ENCODE data around the gene ATAD3C.

The ATAD3C gene

DNA sequence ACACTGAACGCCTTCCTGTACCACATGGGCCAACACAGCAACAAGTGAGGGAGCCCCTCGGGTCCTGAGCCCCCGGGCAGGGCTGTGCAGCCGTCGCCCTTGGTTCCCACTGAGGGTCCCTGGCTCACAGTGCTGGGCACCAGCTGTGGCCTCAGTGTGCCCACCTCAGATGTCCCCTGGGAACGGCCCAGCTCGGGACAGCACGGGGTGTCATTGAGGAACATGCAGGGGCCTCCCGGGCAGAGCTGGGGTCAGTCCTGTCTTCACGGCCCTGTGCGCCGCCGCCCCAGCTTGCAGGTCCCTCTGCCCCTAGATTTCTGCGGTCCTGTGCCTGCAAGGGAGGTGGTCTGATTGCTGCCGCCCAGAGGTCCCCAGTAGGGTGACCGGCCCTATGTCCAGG is 39.7 kb downstream of the ATAD3C start:
- Histone ChIP-seq H3K4me2 (ENCODE audit: low read length, poor library complexity, severe bottlenecking) (no peak overlapping the region), H3K4ac (ENCODE audit: low read depth in 1 of 2, low read length in 2 of 2) (no peak overlapping the region), H2AK5ac (ENCODE audit: low read length, severe bottlenecking) (no peak overlapping the region), H2BK15ac (ENCODE audit: low read depth, poor library complexity, severe bottlenecking) (no peak overlapping the region), H3K36me3 (ENCODE audit: control insufficient read depth in 1 of 2, insufficient read depth in 2 of 2, low read depth in 1 of 2, low read length in 2 of 2) (peaks cover 64 to 91% of the 10 kb centered on the region in 2 experiments), H2AFZ (ENCODE audit: low read depth, low read length) (no peak overlapping the region), H3K27me3 (ENCODE audit: control insufficient read depth in 1 of 2, insufficient read depth in 1 of 2, low read length in 2 of 2) (no peaks in the 10 kb centered on the region), H3K14ac (ENCODE audit: low read length in 2 of 2) (no peak overlapping the region), H2BK5ac (ENCODE audit: low read depth, low read length, poor library complexity, severe bottlenecking) (no peak overlapping the region), H3K23ac (ENCODE audit: low read length in 2 of 2) (no peak overlapping the region), H3K9ac (ENCODE audit: low read length) (no peak overlapping the region), H2BK12ac (ENCODE audit: low read length in 2 of 2) (no peak overlapping the region), H4K8ac (ENCODE audit: low read length) (no peak overlapping the region), H3K4me3 (ENCODE audit: insufficient read depth in 1 of 2, low read depth in 1 of 2, low read length in 2 of 2) (peak overlapping the region in 1 of 2 experiments; percentile 18), H4K91ac (ENCODE audit: low read length) (no peak overlapping the region), H3K79me1 (replicated peaks; ENCODE audit: low read length, poor library complexity, severe bottlenecking) (peaks cover 26% of the 10 kb centered on the region), H3K9me3 (ENCODE audit: control insufficient read depth, low read length) (peaks cover 17% of the 10 kb centered on the region), H3K4me1 (ENCODE audit: control insufficient read depth, insufficient read depth, low read depth, low read length) (no peaks in the 10 kb centered on the region), H2BK120ac (ENCODE audit: low read depth, low read length) (no peak overlapping the region), H3K27ac (ENCODE audit: low read length, poor library complexity, severe bottlenecking) (no peak overlapping the region), H3K18ac (ENCODE audit: low read depth in 1 of 2, low read length in 2 of 2) (no peak overlapping the region)
- no peak for DNase-seq
- WGBS, result 97% methylated on average over 16 of the region's 16 CpGs

GRCh38 chr1:1489861-1490260 is 40.4 kb downstream of the ATAD3C start:
- Histone ChIP-seq H2BK12ac (ENCODE audit: low read length in 2 of 2) (no peak overlapping the region), H3K9me3 (ENCODE audit: control insufficient read depth, low read length) (peaks cover 17% of the 10 kb centered on the region), H2AFZ (ENCODE audit: low read depth, low read length) (no peak overlapping the region), H3K4me3 (ENCODE audit: insufficient read depth in 1 of 2, low read depth in 1 of 2, low read length in 2 of 2) (no peak overlapping the region), H4K91ac (ENCODE audit: low read length) (no peak overlapping the region), H3K18ac (ENCODE audit: low read depth in 1 of 2, low read length in 2 of 2) (no peak overlapping the region), H2BK5ac (ENCODE audit: low read depth, low read length, poor library complexity, severe bottlenecking) (no peak overlapping the region), H3K27ac (ENCODE audit: low read length, poor library complexity, severe bottlenecking) (no peak overlapping the region), H3K4me1 (ENCODE audit: control insufficient read depth, insufficient read depth, low read depth, low read length) (no peaks in the 10 kb centered on the region), H3K14ac (ENCODE audit: low read length in 2 of 2) (no peak overlapping the region), H2BK15ac (ENCODE audit: low read depth, poor library complexity, severe bottlenecking) (no peak overlapping the region), H4K8ac (ENCODE audit: low read length) (peak overlapping the region; percentile 60), H2AK5ac (ENCODE audit: low read length, severe bottlenecking) (no peak overlapping the region), H3K79me1 (replicated peaks; ENCODE audit: low read length, poor library complexity, severe bottlenecking) (peaks cover 25% of the 10 kb centered on the region), H3K23ac (ENCODE audit: low read length in 2 of 2) (no peak overlapping the region), H3K4ac (ENCODE audit: low read depth in 1 of 2, low read length in 2 of 2) (no peak overlapping the region), H3K27me3 (ENCODE audit: control insufficient read depth in 1 of 2, insufficient read depth in 1 of 2, low read length in 2 of 2) (no peaks in the 10 kb centered on the region), H3K9ac (ENCODE audit: low read length) (no peak overlapping the region), H2BK120ac (ENCODE audit: low read depth, low read length) (no peak overlapping the region), H3K4me2 (ENCODE audit: low read length, poor library complexity, severe bottlenecking) (no peak overlapping the region), H3K36me3 (ENCODE audit: control insufficient read depth in 1 of 2, insufficient read depth in 2 of 2, low read depth in 1 of 2, low read length in 2 of 2) (peaks cover 60 to 91% of the 10 kb centered on the region in 2 experiments)
- 95% methylated on average over 19 of the region's 19 CpGs for WGBS
- no peak for DNase-seq

- Histone ChIP-seq H2BK12ac (ENCODE audit: low read length in 2 of 2) (no peak overlapping the region), H4K91ac (ENCODE audit: low read length) (no peak overlapping the region), H4K8ac (ENCODE audit: low read length) (no peak overlapping the region), H3K27ac (ENCODE audit: low read length, poor library complexity, severe bottlenecking) (no peak overlapping the region), H3K9ac (ENCODE audit: low read length) (no peak overlapping the region), H2AFZ (ENCODE audit: low read depth, low read length) (no peak overlapping the region), H2BK15ac (ENCODE audit: low read depth, poor library complexity, severe bottlenecking) (no peak overlapping the region), H3K4me1 (ENCODE audit: control insufficient read depth, insufficient read depth, low read depth, low read length) (no peaks in the 10 kb centered on the region), H2BK120ac (ENCODE audit: low read depth, low read length) (no peak overlapping the region), H3K9me3 (ENCODE audit: control insufficient read depth, low read length) (peaks cover 17% of the 10 kb centered on the region), H3K36me3 (ENCODE audit: control insufficient read depth in 1 of 2, insufficient read depth in 2 of 2, low read depth in 1 of 2, low read length in 2 of 2) (peaks cover 66 to 91% of the 10 kb centered on the region in 2 experiments), H3K4ac (ENCODE audit: low read depth in 1 of 2, low read length in 2 of 2) (no peak overlapping the region), H2AK5ac (ENCODE audit: low read length, severe bottlenecking) (no peak overlapping the region), H2BK5ac (ENCODE audit: low read depth, low read length, poor library complexity, severe bottlenecking) (no peak overlapping the region), H3K4me3 (ENCODE audit: insufficient read depth in 1 of 2, low read depth in 1 of 2, low read length in 2 of 2) (no peak overlapping the region), H3K23ac (ENCODE audit: low read length in 2 of 2) (no peak overlapping the region), H3K79me1 (replicated peaks; ENCODE audit: low read length, poor library complexity, severe bottlenecking) (peaks cover 29% of the 10 kb centered on the region), H3K18ac (ENCODE audit: low read depth in 1 of 2, low read length in 2 of 2) (no peak overlapping the region), H3K4me2 (ENCODE audit: low read length, poor library complexity, severe bottlenecking) (no peak overlapping the region), H3K14ac (ENCODE audit: low read length in 2 of 2) (no peak overlapping the region), H3K27me3 (ENCODE audit: control insufficient read depth in 1 of 2, insufficient read depth in 1 of 2, low read length in 2 of 2) (no peaks in the 10 kb centered on the region)
- WGBS, result 98% methylated on average over 18 of the region's 25 CpGs
- DNase-seq, result no peak
Observed at GRCh38 chr1:1490633-1491230, 41.2 kb downstream of the ATAD3C start.

GRCh38 chr1:1491601-1492000 is 42.1 kb downstream of the ATAD3C start:
- WGBS, result 96% methylated on average over 10 of the region's 10 CpGs
- Histone ChIP-seq H3K18ac (ENCODE audit: low read depth in 1 of 2, low read length in 2 of 2) (no peak overlapping the region), H3K4ac (ENCODE audit: low read depth in 1 of 2, low read length in 2 of 2) (no peak overlapping the region), H3K4me2 (ENCODE audit: low read length, poor library complexity, severe bottlenecking) (no peak overlapping the region), H3K27ac (ENCODE audit: low read length, poor library complexity, severe bottlenecking) (no peak overlapping the region), H3K4me3 (ENCODE audit: insufficient read depth in 1 of 2, low read depth in 1 of 2, low read length in 2 of 2) (no peak overlapping the region), H3K23ac (ENCODE audit: low read length in 2 of 2) (no peak overlapping the region), H4K8ac (ENCODE audit: low read length) (no peak overlapping the region), H2BK15ac (ENCODE audit: low read depth, poor library complexity, severe bottlenecking) (no peak overlapping the region), H3K9ac (ENCODE audit: low read length) (no peak overlapping the region), H2AK5ac (ENCODE audit: low read length, severe bottlenecking) (no peak overlapping the region), H2BK12ac (ENCODE audit: low read length in 2 of 2) (no peak overlapping the region), H2BK120ac (ENCODE audit: low read depth, low read length) (no peak overlapping the region), H3K4me1 (ENCODE audit: control insufficient read depth, insufficient read depth, low read depth, low read length) (no peaks in the 10 kb centered on the region), H4K91ac (ENCODE audit: low read length) (no peak overlapping the region), H3K27me3 (ENCODE audit: control insufficient read depth in 1 of 2, insufficient read depth in 1 of 2, low read length in 2 of 2) (no peaks in the 10 kb centered on the region), H3K36me3 (ENCODE audit: control insufficient read depth in 1 of 2, insufficient read depth in 2 of 2, low read depth in 1 of 2, low read length in 2 of 2) (peaks cover 66 to 91% of the 10 kb centered on the region in 2 experiments), H3K79me1 (replicated peaks; ENCODE audit: low read length, poor library complexity, severe bottlenecking) (peaks cover 30% of the 10 kb centered on the region), H3K9me3 (ENCODE audit: control insufficient read depth, low read length) (peaks cover 17% of the 10 kb centered on the region), H3K14ac (ENCODE audit: low read length in 2 of 2) (no peak overlapping the region), H2AFZ (ENCODE audit: low read depth, low read length) (no peak overlapping the region), H2BK5ac (ENCODE audit: low read depth, low read length, poor library complexity, severe bottlenecking) (no peak overlapping the region)
- DNase-seq, result no peak

Measured in mesenchymal stem cell (in vitro differentiated cells and primary cell).